Measurements from ENCODE around the gene PBX1.

The PBX1 gene

GRCh38 chr1:164667600-164667999, 108.6 kb downstream of the PBX1 start:
- H3K27me3 Mint-ChIP-seq, result peaks cover 3% of the 10 kb centered on the region
- no peaks in the 10 kb centered on the region for H3K36me3 Mint-ChIP-seq (ENCODE audit: low read depth)
- H3K4me3 Mint-ChIP-seq, result no peak overlapping the region
- H3K27ac Mint-ChIP-seq, result no peak overlapping the region
- H3K4me1 Mint-ChIP-seq (ENCODE audit: low read depth), result no peaks in the 10 kb centered on the region
- peaks cover 13% of the 10 kb centered on the region for H3K9me3 Mint-ChIP-seq

- Mint-ChIP-seq H3K27ac (no peak overlapping the region), H3K9me3 (peaks cover 13% of the 10 kb centered on the region), H3K36me3 (ENCODE audit: low read depth) (no peaks in the 10 kb centered on the region), H3K27me3 (peaks cover 3% of the 10 kb centered on the region), H3K4me1 (ENCODE audit: low read depth) (no peaks in the 10 kb centered on the region), H3K4me3 (no peak overlapping the region)
Measured at GRCh38 chr1:164668491-164669400, 109.8 kb downstream of the PBX1 start.

- Mint-ChIP-seq H3K27ac (no peak overlapping the region), H3K36me3 (ENCODE audit: low read depth) (no peaks in the 10 kb centered on the region), H3K9me3 (peaks cover 9% of the 10 kb centered on the region), H3K4me3 (no peak overlapping the region), H3K4me1 (ENCODE audit: low read depth) (no peaks in the 10 kb centered on the region), H3K27me3 (peaks cover 3% of the 10 kb centered on the region)
Measured at GRCh38 chr1:164670026-164670425, 111.0 kb downstream of the PBX1 start.

GRCh38 chr1:164670786-164671185, 111.8 kb downstream of the PBX1 start:
- peaks cover 3% of the 10 kb centered on the region for H3K27me3 Mint-ChIP-seq
- H3K27ac Mint-ChIP-seq, result no peak overlapping the region
- H3K4me1 Mint-ChIP-seq (ENCODE audit: low read depth), result no peaks in the 10 kb centered on the region
- peaks cover 9% of the 10 kb centered on the region for H3K9me3 Mint-ChIP-seq
- no peaks in the 10 kb centered on the region for H3K36me3 Mint-ChIP-seq (ENCODE audit: low read depth)
- no peak overlapping the region for H3K4me3 Mint-ChIP-seq

GRCh38 chr1:164671323-164671965, 112.5 kb downstream of the PBX1 start:
- Mint-ChIP-seq H3K4me3 (no peak overlapping the region), H3K4me1 (ENCODE audit: low read depth) (no peaks in the 10 kb centered on the region), H3K27me3 (peaks cover 3% of the 10 kb centered on the region), H3K36me3 (ENCODE audit: low read depth) (no peaks in the 10 kb centered on the region), H3K27ac (no peak overlapping the region), H3K9me3 (peaks cover 9% of the 10 kb centered on the region)

- Mint-ChIP-seq H3K4me3 (no peak overlapping the region), H3K27ac (no peak overlapping the region), H3K4me1 (ENCODE audit: low read depth) (no peaks in the 10 kb centered on the region), H3K36me3 (ENCODE audit: low read depth) (no peaks in the 10 kb centered on the region), H3K27me3 (peaks cover 3% of the 10 kb centered on the region), H3K9me3 (peaks cover 9% of the 10 kb centered on the region)
Measured at GRCh38 chr1:164671966-164672571, 113.1 kb downstream of the PBX1 start.

- H3K36me3 Mint-ChIP-seq (ENCODE audit: low read depth), result no peaks in the 10 kb centered on the region
- H3K4me3 Mint-ChIP-seq, result no peak overlapping the region
- peaks cover 3% of the 10 kb centered on the region for H3K27me3 Mint-ChIP-seq
- peaks cover 9% of the 10 kb centered on the region for H3K9me3 Mint-ChIP-seq
- no peaks in the 10 kb centered on the region for H3K4me1 Mint-ChIP-seq (ENCODE audit: low read depth)
- no peak overlapping the region for H3K27ac Mint-ChIP-seq
Measured at GRCh38 chr1:164672588-164672987, 113.6 kb downstream of the PBX1 start.

- no peak overlapping the region for H3K4me3 Mint-ChIP-seq
- H3K4me1 Mint-ChIP-seq (ENCODE audit: low read depth), result no peaks in the 10 kb centered on the region
- no peaks in the 10 kb centered on the region for H3K36me3 Mint-ChIP-seq (ENCODE audit: low read depth)
- no peak overlapping the region for H3K27ac Mint-ChIP-seq
- H3K9me3 Mint-ChIP-seq, result peaks cover 9% of the 10 kb centered on the region
- peaks cover 3% of the 10 kb centered on the region for H3K27me3 Mint-ChIP-seq
Measured at GRCh38 chr1:164673584-164674214, 114.7 kb downstream of the PBX1 start.

GRCh38 chr1:164675342-164675904, 116.4 kb downstream of the PBX1 start:
- Mint-ChIP-seq H3K36me3 (ENCODE audit: low read depth) (no peaks in the 10 kb centered on the region), H3K27ac (no peak overlapping the region)

GRCh38 chr1:164678136-164678700, 119.2 kb downstream of the PBX1 start:
- no peak overlapping the region for H3K27ac Mint-ChIP-seq
- H3K27me3 Mint-ChIP-seq, result no peaks in the 10 kb centered on the region
- no peaks in the 10 kb centered on the region for H3K9me3 Mint-ChIP-seq
- no peaks in the 10 kb centered on the region for H3K4me1 Mint-ChIP-seq (ENCODE audit: low read depth)
- no peaks in the 10 kb centered on the region for H3K36me3 Mint-ChIP-seq (ENCODE audit: low read depth)
- H3K4me3 Mint-ChIP-seq, result no peak overlapping the region

More at GRCh38 chr1:164675342-164675904, 116.4 kb downstream of the PBX1 start:
- Mint-ChIP-seq H3K9me3 (no peaks in the 10 kb centered on the region), H3K27me3 (no peaks in the 10 kb centered on the region), H3K4me1 (ENCODE audit: low read depth) (no peaks in the 10 kb centered on the region), H3K4me3 (no peak overlapping the region)

- H3K27ac Mint-ChIP-seq, result no peak overlapping the region
- H3K4me3 Mint-ChIP-seq, result no peak overlapping the region
- no peaks in the 10 kb centered on the region for H3K27me3 Mint-ChIP-seq
- H3K4me1 Mint-ChIP-seq (ENCODE audit: low read depth), result no peaks in the 10 kb centered on the region
- no peaks in the 10 kb centered on the region for H3K36me3 Mint-ChIP-seq (ENCODE audit: low read depth)
- no peaks in the 10 kb centered on the region for H3K9me3 Mint-ChIP-seq
Measured at GRCh38 chr1:164682570-164682969, 123.6 kb downstream of the PBX1 start.

- Mint-ChIP-seq H3K36me3 (ENCODE audit: low read depth) (no peaks in the 10 kb centered on the region), H3K4me1 (ENCODE audit: low read depth) (no peaks in the 10 kb centered on the region), H3K27ac (no peak overlapping the region), H3K27me3 (no peaks in the 10 kb centered on the region), H3K4me3 (no peak overlapping the region), H3K9me3 (no peaks in the 10 kb centered on the region)
Measured at GRCh38 chr1:164683235-164683634, 124.3 kb downstream of the PBX1 start.

- no peaks in the 10 kb centered on the region for H3K9me3 Mint-ChIP-seq
- no peaks in the 10 kb centered on the region for H3K27me3 Mint-ChIP-seq
- H3K4me3 Mint-ChIP-seq, result no peak overlapping the region
- H3K27ac Mint-ChIP-seq, result no peak overlapping the region
- H3K4me1 Mint-ChIP-seq (ENCODE audit: low read depth), result no peaks in the 10 kb centered on the region
- no peaks in the 10 kb centered on the region for H3K36me3 Mint-ChIP-seq (ENCODE audit: low read depth)
Measured at GRCh38 chr1:164685266-164686035, 126.5 kb downstream of the PBX1 start.

- Mint-ChIP-seq H3K27me3 (no peaks in the 10 kb centered on the region), H3K36me3 (ENCODE audit: low read depth) (no peaks in the 10 kb centered on the region), H3K27ac (no peak overlapping the region), H3K4me1 (ENCODE audit: low read depth) (no peaks in the 10 kb centered on the region), H3K9me3 (no peaks in the 10 kb centered on the region), H3K4me3 (no peak overlapping the region)
Measured at GRCh38 chr1:164687777-164688176, 128.8 kb downstream of the PBX1 start.
